ENCODE data around the gene RIMBP2.
"Not testable (repeated sequence)": the region's sequence is repeated elsewhere in the genome, so short reads cannot be mapped to it uniquely, and the experiment has no call there.

Gene RIMBP2

GRCh38 chr12:130651188-130651959 lies 64.7 kb downstream of the RIMBP2 start:
- DNase-seq (ENCODE audit: low read depth): no peak
- H3K4me3 ChIP-seq (ENCODE audit: control insufficient read depth, low read depth, low read length): no peak overlapping the region
- no peak for TF ChIP-seq CTCF (IDR thresholded peaks at IDR 0.05; ENCODE audit: control insufficient read depth, insufficient read depth, low read depth, low read length, missing control alignments)

- H3K4me3 ChIP-seq (ENCODE audit: control insufficient read depth, low read depth, low read length): no peak overlapping the region
- no peak for DNase-seq (ENCODE audit: low read depth)
- no peak for TF ChIP-seq CTCF (IDR thresholded peaks at IDR 0.05; ENCODE audit: control insufficient read depth, insufficient read depth, low read depth, low read length, missing control alignments)
Observed at GRCh38 chr12:130650131-130650530, 66.0 kb downstream of the RIMBP2 start.

GRCh38 chr12:130649101-130650045 lies 66.7 kb downstream of the RIMBP2 start:
- H3K4me3 ChIP-seq (ENCODE audit: control insufficient read depth, low read depth, low read length): no peak overlapping the region
- DNase-seq (ENCODE audit: low read depth): no peak

GRCh38 chr12:130647814-130648213 lies 68.3 kb downstream of the RIMBP2 start:
- no peak for TF ChIP-seq CTCF (IDR thresholded peaks at IDR 0.05; ENCODE audit: control insufficient read depth, insufficient read depth, low read depth, low read length, missing control alignments)
- no peak overlapping the region for H3K4me3 ChIP-seq (ENCODE audit: control insufficient read depth, low read depth, low read length)
- no peak for DNase-seq (ENCODE audit: low read depth)

More at GRCh38 chr12:130649101-130650045, 66.7 kb downstream of the RIMBP2 start:
- TF ChIP-seq CTCF (IDR thresholded peaks at IDR 0.05; ENCODE audit: control insufficient read depth, insufficient read depth, low read depth, low read length, missing control alignments): no peak

GRCh38 chr12:130646716-130647370 lies 69.3 kb downstream of the RIMBP2 start:
- H3K4me3 ChIP-seq (ENCODE audit: control insufficient read depth, low read depth, low read length): no peak overlapping the region
- TF ChIP-seq CTCF (IDR thresholded peaks at IDR 0.05; ENCODE audit: control insufficient read depth, insufficient read depth, low read depth, low read length, missing control alignments): no peak
- DNase-seq (ENCODE audit: low read depth): no peak

- not testable (repeated sequence) for DNase-seq (ENCODE audit: low read depth); H3K4me3 ChIP-seq (ENCODE audit: control insufficient read depth, low read depth, low read length)
Observed at GRCh38 chr12:130646191-130646590, 69.9 kb downstream of the RIMBP2 start.

All from AG09309 (cell line).